HEK293T (cell line): ENCODE measurements around the gene XRCC5.

ENCODE experiments used
- ARNT ChIP-seq: fragments of 450-650 bp; IDR thresholded peaks from 2 replicates; pipeline ENCODE4 v1.6.1; 2017; ENCODE audit warnings: mild to moderate bottlenecking
- BHLHE40 ChIP-seq: fragments of 450-650 bp; IDR thresholded peaks from 2 replicates; pipeline ENCODE4 v1.6.1; 2016; ENCODE audit warnings: mild to moderate bottlenecking, moderate library complexity, borderline replicate concordance
- CTBP1 ChIP-seq: fragments of 450-650 bp; IDR thresholded peaks from 2 replicates; pipeline ENCODE4 v1.6.1; 2016; ENCODE audit warnings: borderline replicate concordance
- ELF4 ChIP-seq: fragments of 450-650 bp; IDR thresholded peaks from 2 replicates; pipeline ENCODE4 v1.6.1; 2017; ENCODE audit warnings: antibody characterized with exemption
- FOXA1 ChIP-seq: fragments of 450-650 bp; IDR thresholded peaks from 2 replicates; pipeline ENCODE4 v1.6.1; 2016; ENCODE audit warnings: mild to moderate bottlenecking
- FOXK2 ChIP-seq: fragments of 450-650 bp; IDR thresholded peaks from 2 replicates; pipeline ENCODE4 v1.6.1; 2016; ENCODE audit warnings: mild to moderate bottlenecking
- FOXM1 ChIP-seq: fragments of 450-650 bp; IDR thresholded peaks from 2 replicates; pipeline ENCODE4 v1.6.1; 2017; ENCODE audit warnings: mild to moderate bottlenecking, borderline replicate concordance
- HDGF ChIP-seq: fragments of 450-650 bp; IDR thresholded peaks from 2 replicates; pipeline ENCODE4 v1.6.1; 2017; ENCODE audit warnings: antibody characterized with exemption, borderline replicate concordance
- LEF1 ChIP-seq: fragments of 450-650 bp; IDR thresholded peaks from 2 replicates; pipeline ENCODE4 v1.6.1; 2017; ENCODE audit warnings: mild to moderate bottlenecking, borderline replicate concordance
- SP1 ChIP-seq: fragments of 450-650 bp; IDR thresholded peaks from 2 replicates; pipeline ENCODE4 v1.6.1; 2017
- SUZ12 ChIP-seq: fragments of 450-650 bp; IDR thresholded peaks from 2 replicates; pipeline ENCODE4 v1.6.1; 2016; ENCODE audit warnings: mild to moderate bottlenecking
- TARDBP ChIP-seq: fragments of 450-650 bp; IDR thresholded peaks from 2 replicates; pipeline ENCODE4 v1.6.1; 2016
- ZNF384 ChIP-seq: fragments of 450-650 bp; IDR thresholded peaks from 2 replicates; pipeline ENCODE4 v1.6.1; 2016
- TF ChIP-seq, protein P1 (sequence below): fragments of 450-650 bp; IDR thresholded peaks from 2 replicates; pipeline ENCODE4 v1.6.1; 2016

DNA sequence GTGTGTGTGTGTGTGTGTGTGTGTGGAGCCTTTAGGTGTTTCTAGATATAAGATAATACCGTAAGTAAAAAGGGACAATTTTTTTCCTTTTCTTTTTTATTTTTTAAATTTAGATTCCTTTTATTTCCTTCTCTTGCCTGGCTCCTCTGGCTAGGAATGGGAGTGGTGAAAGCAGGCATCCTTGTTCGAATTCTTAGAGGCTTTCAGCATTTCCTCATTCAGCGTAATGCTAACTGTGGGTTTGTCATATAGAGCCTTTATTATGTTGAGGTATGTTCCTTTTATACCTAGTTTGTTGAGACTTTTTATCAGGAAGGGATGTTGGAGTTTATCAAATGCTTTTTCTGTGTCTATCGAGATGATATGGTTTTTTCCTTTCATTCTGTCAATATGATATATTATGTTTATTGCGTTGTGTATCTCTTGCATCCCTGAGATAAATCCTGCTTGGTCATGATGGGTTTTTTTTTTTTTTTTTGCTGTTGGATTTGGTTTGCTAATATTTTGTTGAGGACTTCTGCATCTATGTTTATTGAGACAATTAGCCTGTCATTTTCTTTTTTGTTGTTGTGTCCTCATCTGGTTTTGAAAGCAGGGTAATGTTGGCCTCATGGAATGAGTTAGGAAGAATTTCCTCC is 120.2 kb downstream of the XRCC5 start:
- no peak for TF ChIP-seq SP1
- TF ChIP-seq SUZ12, result no peak
- TF ChIP-seq FOXM1, result no peak
- no peak for TF ChIP-seq ARNT
- no peak for TF ChIP-seq TARDBP
- TF ChIP-seq FOXA1, result no peak
- TF ChIP-seq LEF1, result no peak
- no peak for TF ChIP-seq BHLHE40
- TF ChIP-seq CTBP1, result no peak
- TF ChIP-seq, protein P1, sequence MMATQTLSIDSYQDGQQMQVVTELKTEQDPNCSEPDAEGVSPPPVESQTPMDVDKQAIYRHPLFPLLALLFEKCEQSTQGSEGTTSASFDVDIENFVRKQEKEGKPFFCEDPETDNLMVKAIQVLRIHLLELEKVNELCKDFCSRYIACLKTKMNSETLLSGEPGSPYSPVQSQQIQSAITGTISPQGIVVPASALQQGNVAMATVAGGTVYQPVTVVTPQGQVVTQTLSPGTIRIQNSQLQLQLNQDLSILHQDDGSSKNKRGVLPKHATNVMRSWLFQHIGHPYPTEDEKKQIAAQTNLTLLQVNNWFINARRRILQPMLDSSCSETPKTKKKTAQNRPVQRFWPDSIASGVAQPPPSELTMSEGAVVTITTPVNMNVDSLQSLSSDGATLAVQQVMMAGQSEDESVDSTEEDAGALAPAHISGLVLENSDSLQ, result no peak
- no peak for TF ChIP-seq ELF4
- no peak for TF ChIP-seq HDGF
- no peak for TF ChIP-seq ZNF384
- no peak for TF ChIP-seq FOXK2
